CD4-positive, alpha-beta T cell (primary cell): ENCODE data around the gene AKAP5. TPM values are rescaled to one million over a fixed set of nuclear protein-coding genes. Genes with fewer than 3 reads are reported as not detected.

Experiments
- ATAC-seq: fragments of 200-7000 bp; cut with Tn5 transposase; one replicate; pipeline ENCODE4 v1.10.0; 2022; ENCODE audit warnings: mild to moderate bottlenecking; ENCODE audit not compliant: poor library complexity
- CTCF ChIA-PET: fragments of 350-600 bp; sonication (Branson Sonifier 250); formaldehyde crosslinking; loops from one replicate; lab custom pipeline; 2021; ENCODE audit warnings: antibody characterized with exemption, inconsistent platforms; lab: Charles Lee
- POLR2A ChIA-PET: fragments of 350-600 bp; sonication (Branson Sonifier 250); formaldehyde crosslinking; loops from one replicate; lab custom pipeline; 2021; ENCODE audit warnings: antibody characterized with exemption, inconsistent platforms; lab: Charles Lee
- DNase-seq, 14 experiments: peaks; one replicate each; pipeline ENCODE4 v3.0.0-alpha.2; 2013 to 2020; ENCODE audit warnings: mixed read lengths in 2 of 14
- H3K27ac ChIP-seq, 2 donors: one replicate each; pipeline versions ENCODE4 v1.5.1 to v1.7.0; 2013; ENCODE audit warnings: low read length in 2 of 2, low read depth in 1 of 2, mild to moderate bottlenecking in 1 of 2
- H3K27me3 ChIP-seq, 2 experiments: 1 replicate in 1 of 2; 2 replicates in 1 of 2; pipeline versions ENCODE4 v1.6.1 to v1.7.0; 2013; ENCODE audit warnings: low read length in 2 of 2, control low read depth in 1 of 2, mild to moderate bottlenecking in 1 of 2, moderate library complexity in 1 of 2; ENCODE audit not compliant: insufficient read depth in 2 of 2, control insufficient read depth in 1 of 2
- H3K36me3 ChIP-seq: one replicate; pipeline ENCODE4 v1.6.1; 2013; ENCODE audit warnings: low read length, control low read depth; ENCODE audit not compliant: insufficient read depth
- H3K4me1 ChIP-seq: one replicate; pipeline ENCODE4 v1.6.1; 2013; ENCODE audit warnings: low read length, control low read depth; ENCODE audit not compliant: insufficient read depth
- H3K4me3 ChIP-seq: one replicate; pipeline ENCODE4 v1.5.1; 2013; ENCODE audit warnings: mild to moderate bottlenecking, low read length, moderate library complexity
- H3K9me3 ChIP-seq, 2 experiments: 1 replicate in 1 of 2; 2 replicates in 1 of 2; pipeline versions ENCODE4 v1.6.1 to v1.7.0; 2013; ENCODE audit warnings: low read length in 2 of 2, mild to moderate bottlenecking in 2 of 2, control low read depth in 1 of 2, moderate library complexity in 1 of 2; ENCODE audit not compliant: control insufficient read depth in 1 of 2, insufficient read depth in 1 of 2
- H3K27ac Mint-ChIP-seq: one replicate; pipeline ENCODE4 v1.8.0; 2020; ENCODE audit warnings: mixed read lengths
- H3K27me3 Mint-ChIP-seq: one replicate; pipeline ENCODE4 v1.8.0; 2021; ENCODE audit warnings: mixed read lengths
- H3K36me3 Mint-ChIP-seq: one replicate; pipeline ENCODE4 v1.8.0; 2021; ENCODE audit warnings: low read depth, mixed read lengths
- H3K4me1 Mint-ChIP-seq: one replicate; pipeline ENCODE4 v1.8.0; 2021; ENCODE audit warnings: low read depth, mixed read lengths
- H3K4me3 Mint-ChIP-seq: one replicate; pipeline ENCODE4 v1.8.0; 2020; ENCODE audit warnings: mild to moderate bottlenecking, mixed read lengths
- H3K9me3 Mint-ChIP-seq: one replicate; pipeline ENCODE4 v1.8.0; 2020; ENCODE audit warnings: mixed read lengths
- intact Hi-C, 2 experiments: fragments of 100-400 bp; cut with DNase I in 1 of 2; cut with micrococcal nuclease in 1 of 2; formaldehyde crosslinking; loops; one replicate each; pipeline versions ENCODE4 v1.15.1 to v1.9.0; 2023 to 2025; cut with DNase I, micrococcal nuclease
- total RNA-seq, 174 experiments: library from RNA in 2 of 174; stranded (reverse) in 2 of 174; gene quantifications; one replicate each; pipeline ENCODE4 v1.2.3 and lab custom pipeline; 2021 to 2026
- TF ChIP-seq, protein P1 (sequence below): fragments of 200-600 bp; IDR thresholded peaks from one replicate; pipeline ENCODE4 v1.8.0; 2022; ENCODE audit warnings: antibody characterized with exemption, mild to moderate bottlenecking

Gene AKAP5
- total RNA-seq, 2 experiments from 2014 or later: 0.49 to 0.50 TPM

DNA sequence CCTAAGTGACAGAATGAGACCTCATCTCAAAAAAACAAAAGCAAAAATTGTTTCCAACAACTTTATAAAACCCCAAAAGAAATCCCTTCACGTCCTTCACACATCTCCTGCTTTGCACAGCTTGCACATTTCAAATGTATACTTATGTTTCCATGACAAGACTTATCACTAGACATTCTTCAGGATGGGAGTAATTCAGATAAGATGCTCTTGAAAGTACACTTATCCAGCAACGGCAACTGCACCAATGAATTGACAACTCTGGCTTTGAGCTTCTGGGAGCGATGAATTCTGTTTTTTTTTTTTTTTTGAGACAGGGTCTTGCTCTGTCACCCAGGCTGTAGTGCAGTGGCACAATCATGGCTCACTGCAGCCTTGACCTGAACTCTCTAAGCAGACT, 30.8 kb upstream of the AKAP5 start:
- Histone ChIP-seq H3K4me3 (no peak overlapping the region), H3K9me3 (no peaks in the 10 kb centered on the region), H3K4me1 (no peaks in the 10 kb centered on the region), H3K36me3 (peaks cover 43% of the 10 kb centered on the region), H3K27ac (no peak overlapping the region), H3K27me3 (no peaks in the 10 kb centered on the region)
- peaks cover 10% of the 10 kb centered on the region for H3K4me1 Mint-ChIP-seq
- no peak overlapping the region for H3K27ac Mint-ChIP-seq
- H3K9me3 Mint-ChIP-seq: no peaks in the 10 kb centered on the region
- no peak for DNase-seq
- ATAC-seq: no peak
- CTCF ChIA-PET: interaction anchor here (0.7 to 1.1 kb wide), 2 partner anchors 22 to 44 kb away, joined by 3 to 4 read pairs; no protein-coding TSS in a partner anchor
- POLR2A ChIA-PET: no interaction called here
- H3K36me3 Mint-ChIP-seq: peaks cover 78% of the 10 kb centered on the region
- intact Hi-C loops: no loop called here
- no peak overlapping the region for H3K4me3 Mint-ChIP-seq
- H3K27me3 Mint-ChIP-seq: no peaks in the 10 kb centered on the region
- TF ChIP-seq, protein P1, sequence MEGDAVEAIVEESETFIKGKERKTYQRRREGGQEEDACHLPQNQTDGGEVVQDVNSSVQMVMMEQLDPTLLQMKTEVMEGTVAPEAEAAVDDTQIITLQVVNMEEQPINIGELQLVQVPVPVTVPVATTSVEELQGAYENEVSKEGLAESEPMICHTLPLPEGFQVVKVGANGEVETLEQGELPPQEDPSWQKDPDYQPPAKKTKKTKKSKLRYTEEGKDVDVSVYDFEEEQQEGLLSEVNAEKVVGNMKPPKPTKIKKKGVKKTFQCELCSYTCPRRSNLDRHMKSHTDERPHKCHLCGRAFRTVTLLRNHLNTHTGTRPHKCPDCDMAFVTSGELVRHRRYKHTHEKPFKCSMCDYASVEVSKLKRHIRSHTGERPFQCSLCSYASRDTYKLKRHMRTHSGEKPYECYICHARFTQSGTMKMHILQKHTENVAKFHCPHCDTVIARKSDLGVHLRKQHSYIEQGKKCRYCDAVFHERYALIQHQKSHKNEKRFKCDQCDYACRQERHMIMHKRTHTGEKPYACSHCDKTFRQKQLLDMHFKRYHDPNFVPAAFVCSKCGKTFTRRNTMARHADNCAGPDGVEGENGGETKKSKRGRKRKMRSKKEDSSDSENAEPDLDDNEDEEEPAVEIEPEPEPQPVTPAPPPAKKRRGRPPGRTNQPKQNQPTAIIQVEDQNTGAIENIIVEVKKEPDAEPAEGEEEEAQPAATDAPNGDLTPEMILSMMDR: no peak

DNA sequence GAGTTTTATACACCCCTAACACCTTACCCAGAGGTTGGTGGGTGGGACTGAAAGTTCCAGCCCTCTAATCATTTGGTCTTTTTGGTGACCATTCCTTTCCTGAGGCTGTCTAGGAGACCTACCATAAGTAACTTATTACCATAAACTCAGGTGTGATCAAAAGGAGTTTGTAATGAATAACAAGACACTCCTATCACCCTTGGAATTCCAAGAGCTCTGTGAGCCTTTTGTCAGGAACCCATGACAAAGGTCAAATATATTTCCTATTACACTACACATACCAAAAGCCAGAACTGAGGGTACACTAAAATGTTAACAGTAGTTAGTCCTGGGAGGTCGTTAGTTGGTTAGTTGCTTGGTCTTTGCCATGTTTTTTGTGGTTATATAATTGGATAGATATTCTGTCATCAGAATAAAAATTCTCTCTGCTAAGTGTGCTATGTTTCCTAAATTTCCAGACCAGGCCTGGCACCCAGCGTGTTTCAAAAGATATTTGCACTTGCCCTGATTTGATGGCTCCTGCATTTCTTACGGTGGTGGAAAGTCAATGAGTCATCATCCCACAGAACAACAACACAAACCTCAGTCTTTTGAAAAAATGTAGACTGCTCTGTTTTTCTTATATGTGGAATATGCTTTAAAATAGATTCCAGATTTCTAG, 27.0 kb upstream of the AKAP5 start:
- Histone ChIP-seq H3K4me1 (no peaks in the 10 kb centered on the region), H3K27ac (no peak overlapping the region), H3K27me3 (no peaks in the 10 kb centered on the region), H3K36me3 (peaks cover 38% of the 10 kb centered on the region), H3K9me3 (no peaks in the 10 kb centered on the region), H3K4me3 (no peak overlapping the region)
- intact Hi-C loops: no loop called here
- TF ChIP-seq, protein P1: no peak
- H3K36me3 Mint-ChIP-seq: peaks cover 77% of the 10 kb centered on the region
- ChIA-PET CTCF (interaction anchor here (0.6 to 1.0 kb wide), 2 partner anchors 9 to 491 kb away, joined by 3 to 4 read pairs; no protein-coding TSS in a partner anchor), POLR2A (interaction anchor here (0.7 kb wide), 1 partner anchor 51 kb away, joined by 3 read pairs; no protein-coding TSS in a partner anchor)
- no peak for ATAC-seq
- H3K27me3 Mint-ChIP-seq: no peaks in the 10 kb centered on the region
- no peak overlapping the region for H3K4me3 Mint-ChIP-seq
- no peak overlapping the region for H3K27ac Mint-ChIP-seq
- DNase-seq: peak in 3 of 14 experiments; percentile 11 to 19 (median 12)
- peaks cover 10% of the 10 kb centered on the region for H3K4me1 Mint-ChIP-seq
- H3K9me3 Mint-ChIP-seq: no peaks in the 10 kb centered on the region

DNA sequence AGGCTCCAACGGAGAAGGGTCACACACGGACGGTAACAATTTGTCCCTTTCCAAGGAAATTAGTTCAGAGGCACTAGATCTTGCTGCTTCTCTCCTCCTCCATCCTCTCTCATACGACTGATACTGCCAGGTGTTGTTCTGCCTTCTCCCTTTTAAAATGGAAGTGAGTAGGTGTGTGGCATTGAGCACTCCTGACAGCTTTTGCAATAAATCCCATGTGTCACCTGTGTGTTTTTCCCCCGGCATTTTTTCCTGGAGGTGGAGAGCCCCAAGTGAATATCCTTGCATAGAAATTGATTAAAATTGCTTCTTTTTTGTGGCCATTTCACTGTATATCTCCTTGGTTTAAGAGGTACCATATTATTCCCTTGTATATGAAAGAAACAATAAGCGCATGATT, 26.2 kb upstream of the AKAP5 start:
- no peak overlapping the region for H3K27ac ChIP-seq
- no peaks in the 10 kb centered on the region for H3K9me3 Mint-ChIP-seq
- CTCF ChIA-PET: interaction anchor here (0.7 to 1.9 kb wide), 2 partner anchors 9 to 37 kb away, joined by 3 to 7 read pairs; no protein-coding TSS in a partner anchor
- H3K27ac Mint-ChIP-seq: no peak overlapping the region
- no peaks in the 10 kb centered on the region for H3K27me3 ChIP-seq
- no peak overlapping the region for H3K4me3 Mint-ChIP-seq
- peaks cover 36% of the 10 kb centered on the region for H3K36me3 ChIP-seq
- TF ChIP-seq, protein P1: no peak
- no peaks in the 10 kb centered on the region for H3K9me3 ChIP-seq
- ATAC-seq: no peak
- peaks cover 2% of the 10 kb centered on the region for H3K4me1 ChIP-seq
- no peak overlapping the region for H3K4me3 ChIP-seq
- POLR2A ChIA-PET: interaction anchor here (0.7 kb wide), 1 partner anchor 51 kb away, joined by 3 read pairs; no protein-coding TSS in a partner anchor
- peaks cover 79% of the 10 kb centered on the region for H3K36me3 Mint-ChIP-seq
- intact Hi-C loops: no loop called here
- DNase-seq: no peak
- peaks cover 15% of the 10 kb centered on the region for H3K4me1 Mint-ChIP-seq
- H3K27me3 Mint-ChIP-seq: no peaks in the 10 kb centered on the region
